ENCODE measurements around the gene MAD1L1. TPM values are rescaled to one million over a fixed set of nuclear protein-coding genes. Genes with fewer than 3 reads are reported as not detected.

MAD1L1 gene
- total and polyA plus RNA-seq, 2 of the 4 experiments (the other 2 are of a cell fraction): 29.0 to 40.9 TPM

- in situ Hi-C loops (cut with MboI; ENCODE audit: low sequenced_read_pairs): no loop called here
- ATAC-seq (ENCODE audit: low read depth): no peak
- Histone ChIP-seq H2BK5ac (ENCODE audit: low read depth, low read length, poor library complexity, severe bottlenecking) (no peak overlapping the region), H3K23ac (ENCODE audit: low read depth, low read length) (no peak overlapping the region), H2AFZ (replicated peaks; ENCODE audit: low read length, poor library complexity) (no peak overlapping the region), H2AK9ac (replicated peaks; ENCODE audit: low read depth, low read length, poor library complexity) (no peak overlapping the region), H2BK20ac (ENCODE audit: low read depth, low read length) (no peak overlapping the region), H3K18ac (ENCODE audit: low read depth, low read length) (no peak overlapping the region), H3K9me3 (ENCODE audit: control insufficient read depth, insufficient read depth, low read length) (no peaks in the 10 kb centered on the region), H2BK120ac (ENCODE audit: low read depth, low read length) (no peak overlapping the region), H3K4me3 (ENCODE audit: insufficient read depth, low read depth, low read length) (no peak overlapping the region), H2AK5ac (ENCODE audit: low read depth, low read length) (no peak overlapping the region), H3K27ac (ENCODE audit: insufficient read depth, low read length) (no peak overlapping the region), H4K20me1 (ENCODE audit: insufficient read depth, low read length) (no peaks in the 10 kb centered on the region; the same call in 1 of the 2 replicates), H3K79me1 (ENCODE audit: low read depth in 1 of 2, low read length in 2 of 2) (no peaks in the 10 kb centered on the region), H4K91ac (ENCODE audit: insufficient read depth, low read depth, low read length) (no peak overlapping the region), H3K9me1 (ENCODE audit: insufficient read depth, low read length) (no peaks in the 10 kb centered on the region), H3K4ac (ENCODE audit: low read depth, low read length) (no peak overlapping the region), H2BK15ac (ENCODE audit: low read depth, low read length) (no peak overlapping the region), H3K36me3 (ENCODE audit: control insufficient read depth, insufficient read depth, low read length) (no peaks in the 10 kb centered on the region; the same call in 1 of the 2 replicates), H3K27me3 (ENCODE audit: control insufficient read depth, insufficient read depth, low read length) (no peaks in the 10 kb centered on the region), H3K4me1 (ENCODE audit: control insufficient read depth, insufficient read depth, low read length) (no peaks in the 10 kb centered on the region), H3K9ac (ENCODE audit: low read depth, low read length) (no peak overlapping the region), H3K56ac (ENCODE audit: extremely low read depth, insufficient read depth, low read length) (no peak overlapping the region), H3K14ac (replicated peaks; ENCODE audit: low read depth, low read length) (no peak overlapping the region), H4K8ac (ENCODE audit: low read depth in 2 of 2, low read length in 2 of 2) (no peak overlapping the region), H3K4me2 (ENCODE audit: low read depth, low read length) (no peak overlapping the region), H4K5ac (ENCODE audit: low read depth, low read length) (no peak overlapping the region)
- ChIA-PET POLR2A (ENCODE audit: unreplicated experiment) (no interaction called here), CTCF (no interaction called here)
- WGBS, 2 experiments (ENCODE audit: extremely low coverage in 2 of 2, insufficient read length in 1 of 2): 82% methylated on average over 12 of the region's 29 CpGs; no CpG with 5 or more reads in 1 of the 2 experiments
- no peak for DNase-seq
- intact Hi-C loops (cut with micrococcal nuclease): no loop called here
- BruUV-seq (replicated peaks): no TSS peak
- TF ChIP-seq ELK1 (IDR thresholded peaks at IDR 0.05; ENCODE audit: borderline replicate concordance, low read depth, low read length) (no peak), NFE2L2 (IDR thresholded peaks at IDR 0.05; ENCODE audit: low read depth, low read length) (no peak), USF2 (IDR thresholded peaks at IDR 0.05; ENCODE audit: low read depth, low read length) (no peak), RAD21 (IDR thresholded peaks at IDR 0.05; ENCODE audit: low read length) (no peak)
- dilution Hi-C loops (cut with HindIII; ENCODE audit: low sequenced_read_pairs, unreplicated experiment): no loop called here
Observed at GRCh38 chr7:1846331-1847065, 386.2 kb downstream of the MAD1L1 start.
